HEK293 (cell line): ENCODE results near the gene ZBTB22.

Source experiments
- CTCF ChIA-PET: fragments of 350-600 bp; formaldehyde crosslinking; extraction: SDS; loops from one replicate; lab custom pipeline; 2021; ENCODE audit warnings: antibody characterized with exemption; lab: Yijun Ruan, JAX
- POLR2A ChIA-PET: fragments of 300-600 bp; formaldehyde crosslinking; extraction: SDS; loops from one replicate; lab custom pipeline; 2020; ENCODE audit warnings: antibody characterized with exemption, inconsistent platforms; lab: Yijun Ruan, JAX
- H3K27ac ChIP-seq: fragments of 200-500 bp; sonication (Bioruptor generic); 2 replicates; pipeline ENCODE4 v1.5.1; 2014; ENCODE audit warnings: low read depth, low read length, control low read depth, inconsistent platforms; ENCODE audit errors: extremely low read depth
- H3K36me3 ChIP-seq, 2 experiments: fragments of 200-500 bp in 1 of 2; sonication (Bioruptor generic) in 1 of 2; 1 replicate in 1 of 2; 2 replicates in 1 of 2; pipeline ENCODE4 v1.5.1; 2014 to 2017; ENCODE audit warnings: inconsistent platforms in 2 of 2, low read length in 2 of 2; ENCODE audit not compliant: control insufficient read depth in 2 of 2, insufficient read depth in 1 of 2
- H3K4me1 ChIP-seq: fragments of 200-500 bp; sonication (Bioruptor generic); 2 replicates; pipeline ENCODE4 v1.5.1; 2014; ENCODE audit warnings: mild to moderate bottlenecking, low read length, inconsistent platforms; ENCODE audit not compliant: control insufficient read depth, insufficient read depth
- H3K4me3 ChIP-seq: 2 replicates; pipeline ENCODE4 v1.5.1; 2011; ENCODE audit warnings: low read depth, mild to moderate bottlenecking, control low read depth, low read length, moderate library complexity
- H3K9me3 ChIP-seq: fragments of 200-500 bp; sonication (Bioruptor generic); 2 replicates; pipeline ENCODE4 v1.5.1; 2014; ENCODE audit warnings: low read depth, low read length, inconsistent platforms; ENCODE audit not compliant: control insufficient read depth, insufficient read depth
- EGR2 ChIP-seq: fragments of 450-650 bp; formaldehyde crosslinking; IDR thresholded peaks from 2 replicates; pipeline ENCODE4 v1.5.1; 2016; ENCODE audit warnings: low read depth, missing biosample characterization, missing genetic modification characterization
- GLIS1 ChIP-seq: fragments of 450-650 bp; formaldehyde crosslinking; IDR thresholded peaks from 2 replicates; pipeline ENCODE4 v1.5.1; 2016; ENCODE audit warnings: missing biosample characterization, missing genetic modification characterization
- IKZF3 ChIP-seq: fragments of 450-650 bp; IDR thresholded peaks from 2 replicates; pipeline ENCODE4 v1.5.0; 2018; ENCODE audit warnings: missing biosample characterization, mild to moderate bottlenecking, missing genetic modification characterization, moderate library complexity
- PRDM1 ChIP-seq: fragments of 450-650 bp; formaldehyde crosslinking; IDR thresholded peaks from 2 replicates; pipeline ENCODE4; 2016; ENCODE audit warnings: missing biosample characterization, missing genetic modification characterization
- RBAK ChIP-seq: fragments of 450-650 bp; formaldehyde crosslinking; IDR thresholded peaks from 2 replicates; pipeline ENCODE4 v1.5.1; 2016; ENCODE audit warnings: missing biosample characterization, missing genetic modification characterization
- SCRT2 ChIP-seq: fragments of 450-650 bp; formaldehyde crosslinking; IDR thresholded peaks from 2 replicates; pipeline ENCODE4 v1.5.1; 2016; ENCODE audit warnings: missing biosample characterization, missing genetic modification characterization
- ZBTB6 ChIP-seq: fragments of 450-650 bp; formaldehyde crosslinking; IDR thresholded peaks from 2 replicates; pipeline ENCODE4 v1.5.1; 2017; ENCODE audit warnings: missing biosample characterization, missing genetic modification characterization
- ZBTB8A ChIP-seq: fragments of 450-650 bp; formaldehyde crosslinking; IDR thresholded peaks from 2 replicates; pipeline ENCODE4 v1.5.1; 2016; ENCODE audit warnings: missing biosample characterization, missing genetic modification characterization
- ZEB2 ChIP-seq: fragments of 450-650 bp; formaldehyde crosslinking; IDR thresholded peaks from 2 replicates; pipeline ENCODE4 v1.5.1; 2016; ENCODE audit warnings: missing biosample characterization, missing genetic modification characterization
- ZFP41 ChIP-seq: fragments of 450-650 bp; formaldehyde crosslinking; IDR thresholded peaks from 2 replicates; pipeline ENCODE4 v1.5.1; 2016; ENCODE audit warnings: missing biosample characterization, missing genetic modification characterization, borderline replicate concordance
- ZIC2 ChIP-seq: fragments of 450-650 bp; formaldehyde crosslinking; IDR thresholded peaks from 2 replicates; pipeline ENCODE4 v1.5.1; 2016; ENCODE audit warnings: missing biosample characterization, missing genetic modification characterization
- ZNF184 ChIP-seq: fragments of 450-650 bp; IDR thresholded peaks from 2 replicates; pipeline ENCODE4 v1.5.1; 2018; ENCODE audit warnings: missing biosample characterization, mild to moderate bottlenecking, missing genetic modification characterization
- ZNF341 ChIP-seq: fragments of 450-650 bp; formaldehyde crosslinking; IDR thresholded peaks from 2 replicates; pipeline ENCODE4; 2016; ENCODE audit warnings: low read depth, missing biosample characterization, missing genetic modification characterization
- ZNF354C ChIP-seq: fragments of 450-650 bp; formaldehyde crosslinking; IDR thresholded peaks from 2 replicates; pipeline ENCODE4 v1.5.1; 2016; ENCODE audit warnings: missing biosample characterization, missing genetic modification characterization, low read depth, borderline replicate concordance
- ZNF433 ChIP-seq: fragments of 450-650 bp; formaldehyde crosslinking; IDR thresholded peaks from 2 replicates; pipeline ENCODE4 v1.5.1; 2016; ENCODE audit warnings: missing biosample characterization, missing genetic modification characterization, low read depth
- ZNF48 ChIP-seq: fragments of 450-650 bp; formaldehyde crosslinking; IDR thresholded peaks from 2 replicates; pipeline ENCODE4 v1.5.1; 2016; ENCODE audit warnings: missing biosample characterization, missing genetic modification characterization
- ZNF549 ChIP-seq: fragments of 450-650 bp; IDR thresholded peaks from 2 replicates; pipeline ENCODE4 v1.5.1; 2018; ENCODE audit warnings: missing biosample characterization, missing genetic modification characterization, mild to moderate bottlenecking, inconsistent platforms, moderate library complexity
- ZNF701 ChIP-seq: fragments of 450-650 bp; formaldehyde crosslinking; IDR thresholded peaks from 2 replicates; pipeline ENCODE4 v1.5.1; 2016; ENCODE audit warnings: missing biosample characterization, missing genetic modification characterization
- ZSCAN16 ChIP-seq: fragments of 450-650 bp; formaldehyde crosslinking; IDR thresholded peaks from 2 replicates; pipeline ENCODE4 v1.5.1; 2016; ENCODE audit warnings: missing biosample characterization, missing genetic modification characterization
- TF ChIP-seq, protein P1 (sequence below): sonication (generic); formaldehyde crosslinking; IDR thresholded peaks from 2 replicates; pipeline ENCODE4 v1.8.1; 2022; ENCODE audit warnings: mild to moderate bottlenecking, moderate library complexity, missing genetic modification reagents
- TF ChIP-seq, protein P2 (sequence below): fragments of 450-650 bp; formaldehyde crosslinking; IDR thresholded peaks from 2 replicates; pipeline ENCODE4 v1.5.1; 2016; ENCODE audit warnings: missing biosample characterization, missing genetic modification characterization, borderline replicate concordance
- TF ChIP-seq, protein P3 (sequence below): fragments of 450-650 bp; formaldehyde crosslinking; conservative IDR thresholded peaks from 2 replicates; pipeline ENCODE4 v1.5.1; 2016; ENCODE audit warnings: low read depth, missing biosample characterization, missing genetic modification characterization
- TF ChIP-seq, protein P4 (sequence below): fragments of 450-650 bp; formaldehyde crosslinking; IDR thresholded peaks from 2 replicates; pipeline ENCODE4 v1.5.1; 2016; ENCODE audit warnings: missing biosample characterization, missing genetic modification characterization

The ZBTB22 gene

DNA sequence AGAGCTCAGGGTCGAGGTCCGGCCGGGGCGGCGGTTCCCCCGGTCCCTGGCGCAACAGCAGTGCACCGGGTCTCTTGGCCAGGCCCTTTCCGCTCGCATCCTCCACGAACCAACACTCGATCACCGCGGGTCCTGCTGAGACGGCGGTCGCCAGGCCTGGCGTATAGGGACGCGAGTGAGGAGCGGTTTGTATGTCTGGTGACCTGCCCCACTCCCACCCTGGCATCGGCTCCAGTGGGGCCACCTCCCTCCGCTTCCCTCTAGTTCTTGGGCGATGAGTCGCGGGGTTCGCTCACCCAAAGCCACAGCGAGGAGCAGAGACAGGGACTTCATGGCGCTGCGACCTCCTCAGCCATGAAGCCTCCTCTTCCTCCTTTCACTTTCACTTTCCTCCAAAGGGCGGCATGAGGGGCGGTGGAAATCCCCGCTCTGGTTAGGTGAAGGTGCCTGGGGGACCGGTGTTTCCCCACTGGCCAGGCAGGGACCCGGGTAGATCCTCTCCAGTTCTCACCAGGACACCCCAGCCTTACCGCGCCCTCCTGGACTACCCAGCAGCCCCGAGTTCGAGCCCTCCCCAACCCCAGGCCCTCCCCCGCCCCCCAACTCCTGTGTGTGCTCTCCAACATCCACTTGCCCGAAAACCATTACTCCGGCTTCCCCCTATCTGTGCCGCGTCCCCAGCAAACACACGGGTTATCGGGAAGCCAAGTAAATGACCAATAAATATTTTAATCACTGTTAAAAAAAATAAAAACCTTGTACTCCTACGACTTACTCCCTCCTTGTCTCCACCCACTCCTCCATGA, 3.6 kb downstream of the ZBTB22 start, which contains the start of gene TAPBP (continued):
- TF ChIP-seq, protein P1, sequence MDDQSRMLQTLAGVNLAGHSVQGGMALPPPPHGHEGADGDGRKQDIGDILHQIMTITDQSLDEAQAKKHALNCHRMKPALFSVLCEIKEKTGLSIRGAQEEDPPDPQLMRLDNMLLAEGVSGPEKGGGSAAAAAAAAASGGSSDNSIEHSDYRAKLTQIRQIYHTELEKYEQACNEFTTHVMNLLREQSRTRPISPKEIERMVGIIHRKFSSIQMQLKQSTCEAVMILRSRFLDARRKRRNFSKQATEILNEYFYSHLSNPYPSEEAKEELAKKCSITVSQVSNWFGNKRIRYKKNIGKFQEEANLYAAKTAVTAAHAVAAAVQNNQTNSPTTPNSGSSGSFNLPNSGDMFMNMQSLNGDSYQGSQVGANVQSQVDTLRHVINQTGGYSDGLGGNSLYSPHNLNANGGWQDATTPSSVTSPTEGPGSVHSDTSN (CRISPR knock-in tag): no peak
- TF ChIP-seq ZNF341 (tag by site-specific recombination): peak; percentile 92

GRCh38 chr6:33313105-33313708, 4.3 kb downstream of the ZBTB22 start:
- POLR2A ChIA-PET: interaction anchor here (0.9 to 5.0 kb wide), 14 partner anchors 9 to 341 kb away, joined by 3 to 50 read pairs (median 8); partner anchors contain the start of genes B3GALT4, PFDN6, RGL2 and RPS18
- Histone ChIP-seq H3K36me3 (peaks cover 0 to 10% of the 10 kb centered on the region in 2 experiments; a peak in 2 of 3 replicates), H3K9me3 (no peaks in the 10 kb centered on the region), H3K4me1 (peaks cover 5% of the 10 kb centered on the region), H3K4me3 (peak overlapping the region; percentile 61), H3K27ac (peak overlapping the region; percentile 79)
- CTCF ChIA-PET: interaction anchor here (0.7 to 7.0 kb wide), 11 partner anchors 11 to 78 kb away, joined by 3 to 53 read pairs (median 8); partner anchors contain the start of genes B3GALT4 and RGL2
- TF ChIP-seq ZIC2 (tag by site-specific recombination): peak; percentile 92
- TF ChIP-seq ZBTB8A: peak; percentile 37; the same call in 1 of the 2 replicates
- TF ChIP-seq ZEB2 (tag by site-specific recombination): 0 out of 2 replicates have a peak, but pooled peaks have one; percentile 34
- no peak for TF ChIP-seq ZNF549 (tag by site-specific recombination)
- no peak for TF ChIP-seq ZNF48 (tag by site-specific recombination)
- TF ChIP-seq, protein P2, sequence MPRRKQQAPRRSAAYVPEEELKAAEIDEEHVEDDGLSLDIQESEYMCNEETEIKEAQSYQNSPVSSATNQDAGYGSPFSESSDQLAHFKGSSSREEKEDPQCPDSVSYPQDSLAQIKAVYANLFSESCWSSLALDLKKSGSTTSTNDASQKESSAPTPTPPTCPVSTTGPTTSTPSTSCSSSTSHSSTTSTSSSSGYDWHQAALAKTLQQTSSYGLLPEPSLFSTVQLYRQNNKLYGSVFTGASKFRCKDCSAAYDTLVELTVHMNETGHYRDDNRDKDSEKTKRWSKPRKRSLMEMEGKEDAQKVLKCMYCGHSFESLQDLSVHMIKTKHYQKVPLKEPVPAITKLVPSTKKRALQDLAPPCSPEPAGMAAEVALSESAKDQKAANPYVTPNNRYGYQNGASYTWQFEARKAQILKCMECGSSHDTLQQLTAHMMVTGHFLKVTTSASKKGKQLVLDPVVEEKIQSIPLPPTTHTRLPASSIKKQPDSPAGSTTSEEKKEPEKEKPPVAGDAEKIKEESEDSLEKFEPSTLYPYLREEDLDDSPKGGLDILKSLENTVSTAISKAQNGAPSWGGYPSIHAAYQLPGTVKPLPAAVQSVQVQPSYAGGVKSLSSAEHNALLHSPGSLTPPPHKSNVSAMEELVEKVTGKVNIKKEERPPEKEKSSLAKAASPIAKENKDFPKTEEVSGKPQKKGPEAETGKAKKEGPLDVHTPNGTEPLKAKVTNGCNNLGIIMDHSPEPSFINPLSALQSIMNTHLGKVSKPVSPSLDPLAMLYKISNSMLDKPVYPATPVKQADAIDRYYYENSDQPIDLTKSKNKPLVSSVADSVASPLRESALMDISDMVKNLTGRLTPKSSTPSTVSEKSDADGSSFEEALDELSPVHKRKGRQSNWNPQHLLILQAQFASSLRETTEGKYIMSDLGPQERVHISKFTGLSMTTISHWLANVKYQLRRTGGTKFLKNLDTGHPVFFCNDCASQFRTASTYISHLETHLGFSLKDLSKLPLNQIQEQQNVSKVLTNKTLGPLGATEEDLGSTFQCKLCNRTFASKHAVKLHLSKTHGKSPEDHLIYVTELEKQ: 0 out of 2 replicates have a peak, but pooled peaks have one; percentile 9
- TF ChIP-seq ZNF184 (tag by site-specific recombination): no peak
- TF ChIP-seq ZSCAN16 (tag by site-specific recombination): no peak
- no peak for TF ChIP-seq ZBTB6 (tag by site-specific recombination)
- TF ChIP-seq RBAK (tag by site-specific recombination): 0 out of 2 replicates have a peak, but pooled peaks have one; percentile 25
- peak; percentile 22; the same call in 1 of the 2 replicates for TF ChIP-seq IKZF3 (tag by site-specific recombination)
- TF ChIP-seq ZNF354C (tag by site-specific recombination): no peak
- TF ChIP-seq PRDM1 (tag by site-specific recombination): no peak
- peak; percentile 81 for TF ChIP-seq EGR2
- TF ChIP-seq ZNF701 (tag by site-specific recombination): no peak
- TF ChIP-seq SCRT2 (tag by site-specific recombination): peak; percentile 81
- TF ChIP-seq, protein P3, sequence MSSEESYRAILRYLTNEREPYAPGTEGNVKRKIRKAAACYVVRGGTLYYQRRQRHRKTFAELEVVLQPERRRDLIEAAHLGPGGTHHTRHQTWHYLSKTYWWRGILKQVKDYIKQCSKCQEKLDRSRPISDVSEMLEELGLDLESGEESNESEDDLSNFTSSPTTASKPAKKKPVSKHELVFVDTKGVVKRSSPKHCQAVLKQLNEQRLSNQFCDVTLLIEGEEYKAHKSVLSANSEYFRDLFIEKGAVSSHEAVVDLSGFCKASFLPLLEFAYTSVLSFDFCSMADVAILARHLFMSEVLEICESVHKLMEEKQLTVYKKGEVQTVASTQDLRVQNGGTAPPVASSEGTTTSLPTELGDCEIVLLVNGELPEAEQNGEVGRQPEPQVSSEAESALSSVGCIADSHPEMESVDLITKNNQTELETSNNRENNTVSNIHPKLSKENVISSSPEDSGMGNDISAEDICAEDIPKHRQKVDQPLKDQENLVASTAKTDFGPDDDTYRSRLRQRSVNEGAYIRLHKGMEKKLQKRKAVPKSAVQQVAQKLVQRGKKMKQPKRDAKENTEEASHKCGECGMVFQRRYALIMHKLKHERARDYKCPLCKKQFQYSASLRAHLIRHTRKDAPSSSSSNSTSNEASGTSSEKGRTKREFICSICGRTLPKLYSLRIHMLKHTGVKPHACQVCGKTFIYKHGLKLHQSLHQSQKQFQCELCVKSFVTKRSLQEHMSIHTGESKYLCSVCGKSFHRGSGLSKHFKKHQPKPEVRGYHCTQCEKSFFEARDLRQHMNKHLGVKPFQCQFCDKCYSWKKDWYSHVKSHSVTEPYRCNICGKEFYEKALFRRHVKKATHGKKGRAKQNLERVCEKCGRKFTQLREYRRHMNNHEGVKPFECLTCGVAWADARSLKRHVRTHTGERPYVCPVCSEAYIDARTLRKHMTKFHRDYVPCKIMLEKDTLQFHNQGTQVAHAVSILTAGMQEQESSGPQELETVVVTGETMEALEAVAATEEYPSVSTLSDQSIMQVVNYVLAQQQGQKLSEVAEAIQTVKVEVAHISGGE (tag by site-specific recombination): peak; percentile 47; the same call in 1 of the 2 replicates
- TF ChIP-seq ZNF433: no peak
- TF ChIP-seq, protein P4, sequence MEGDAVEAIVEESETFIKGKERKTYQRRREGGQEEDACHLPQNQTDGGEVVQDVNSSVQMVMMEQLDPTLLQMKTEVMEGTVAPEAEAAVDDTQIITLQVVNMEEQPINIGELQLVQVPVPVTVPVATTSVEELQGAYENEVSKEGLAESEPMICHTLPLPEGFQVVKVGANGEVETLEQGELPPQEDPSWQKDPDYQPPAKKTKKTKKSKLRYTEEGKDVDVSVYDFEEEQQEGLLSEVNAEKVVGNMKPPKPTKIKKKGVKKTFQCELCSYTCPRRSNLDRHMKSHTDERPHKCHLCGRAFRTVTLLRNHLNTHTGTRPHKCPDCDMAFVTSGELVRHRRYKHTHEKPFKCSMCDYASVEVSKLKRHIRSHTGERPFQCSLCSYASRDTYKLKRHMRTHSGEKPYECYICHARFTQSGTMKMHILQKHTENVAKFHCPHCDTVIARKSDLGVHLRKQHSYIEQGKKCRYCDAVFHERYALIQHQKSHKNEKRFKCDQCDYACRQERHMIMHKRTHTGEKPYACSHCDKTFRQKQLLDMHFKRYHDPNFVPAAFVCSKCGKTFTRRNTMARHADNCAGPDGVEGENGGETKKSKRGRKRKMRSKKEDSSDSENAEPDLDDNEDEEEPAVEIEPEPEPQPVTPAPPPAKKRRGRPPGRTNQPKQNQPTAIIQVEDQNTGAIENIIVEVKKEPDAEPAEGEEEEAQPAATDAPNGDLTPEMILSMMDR (tag by site-specific recombination): peak; percentile 22
- TF ChIP-seq ZFP41 (tag by site-specific recombination): no peak
- TF ChIP-seq GLIS1 (tag by site-specific recombination): peak; percentile 69; the same call in 1 of the 2 replicates
